Measurements from ENCODE around the gene ZSCAN31.
"Not testable (repeated sequence)": the region's sequence is repeated elsewhere in the genome, so short reads cannot be mapped to it uniquely, and the experiment has no call there.

The ZSCAN31 gene

GRCh38 chr6:28351493-28351925 is 15.6 kb upstream of the ZSCAN31 start:
- DNase-seq = no peak

- DNase-seq = no peak
Measured at GRCh38 chr6:28351087-28351486, 15.1 kb upstream of the ZSCAN31 start.

- DNase-seq = peak; percentile 71
Measured at GRCh38 chr6:28349892-28350737, 14.2 kb upstream of the ZSCAN31 start, which contains the start of gene ZKSCAN3. TSS of gene ZKSCAN3 (plus strand) at chr6:28349947. CDS start at chr6:28359587, 9,640 bp downstream.

DNA sequence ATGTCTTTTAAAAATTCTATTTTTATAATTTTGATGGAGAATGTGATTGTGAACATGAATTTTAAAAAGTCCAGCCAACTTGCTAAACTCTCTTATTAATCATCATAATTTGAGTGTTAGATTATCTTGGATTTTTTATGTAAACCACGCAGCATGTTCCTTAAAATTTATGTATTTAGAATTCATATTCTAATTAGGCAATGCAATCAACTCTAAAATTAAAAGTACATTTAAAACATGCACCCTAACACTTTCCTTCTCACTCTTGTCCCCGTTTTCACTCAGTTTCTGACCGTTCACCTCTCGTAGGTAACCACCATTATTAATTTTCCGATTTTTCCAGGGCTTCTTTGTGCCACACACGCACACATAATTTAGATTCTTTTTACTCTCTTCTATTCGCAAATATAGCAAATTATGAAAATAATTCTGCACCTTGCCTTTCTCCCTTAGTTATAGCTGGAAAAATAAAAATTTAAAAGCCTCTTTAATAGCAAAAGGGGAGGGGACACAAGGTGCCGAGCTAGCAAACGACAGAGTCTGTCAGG is 13.5 kb upstream of the ZSCAN31 start:
- DNase-seq = no peak

DNA sequence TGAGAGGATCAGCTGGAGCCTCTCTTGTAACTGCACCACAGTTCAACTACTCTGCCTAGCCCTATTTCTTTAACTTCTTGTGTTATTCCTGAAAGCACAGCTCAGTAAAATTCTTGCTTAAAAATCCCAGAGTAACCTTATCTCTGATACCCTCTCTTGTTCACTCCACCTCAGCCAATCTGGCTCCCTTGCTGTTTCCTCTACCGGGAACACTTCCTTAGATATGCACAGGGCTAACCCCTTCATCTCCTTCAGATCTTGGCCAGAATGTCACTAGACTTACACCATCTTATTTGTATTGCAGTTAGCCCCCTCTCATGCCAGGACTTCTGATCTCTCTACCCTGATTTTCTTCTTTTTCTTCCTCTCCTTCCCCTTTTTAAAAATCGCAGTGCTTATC is 11.2 kb upstream of the ZSCAN31 start:
- DNase-seq = no peak

GRCh38 chr6:28345201-28345600 is 9.3 kb upstream of the ZSCAN31 start:
- no peak for DNase-seq

- no peak for DNase-seq
Measured at GRCh38 chr6:28343898-28344677, 8.1 kb upstream of the ZSCAN31 start.

DNA sequence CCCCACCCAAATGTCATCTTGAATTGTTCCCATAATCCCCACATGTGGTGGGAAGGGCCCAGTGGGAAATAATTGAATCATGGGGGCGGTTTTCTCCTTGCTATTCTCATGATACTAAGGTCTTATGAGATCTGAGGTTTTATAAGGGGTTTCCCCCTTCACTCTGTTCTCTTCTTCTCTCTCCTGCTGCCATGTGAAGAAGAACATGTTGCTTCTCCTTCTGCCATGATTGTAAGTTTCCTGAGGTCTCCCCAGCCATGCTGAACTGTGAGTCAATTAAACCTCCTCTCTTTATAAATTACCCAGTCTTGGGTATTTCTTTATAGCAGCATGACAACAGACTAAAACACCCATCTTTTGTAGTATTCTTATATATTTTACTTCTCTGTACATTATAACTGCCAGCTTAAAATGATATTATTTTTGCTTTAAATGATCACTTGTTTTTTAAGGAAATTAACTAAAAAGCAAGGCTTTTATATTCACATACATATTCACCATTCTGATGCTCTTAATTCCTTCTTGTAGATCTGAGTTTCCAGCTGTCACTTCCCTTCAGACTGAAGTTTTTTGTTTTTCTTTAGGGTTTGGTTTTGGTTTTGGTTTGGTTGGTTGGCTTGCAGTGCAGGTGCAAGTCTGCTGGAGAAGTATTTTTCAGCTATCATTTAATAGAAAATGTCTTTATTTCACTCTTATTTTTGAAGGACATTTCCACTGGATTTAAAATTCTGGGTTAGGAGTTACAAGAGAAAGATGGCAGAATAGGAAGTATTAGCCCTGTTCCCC is 4.6 kb upstream of the ZSCAN31 start:
- no peak for DNase-seq

- no peak for DNase-seq
Measured at GRCh38 chr6:28337121-28337520, 1.2 kb upstream of the ZSCAN31 start.

- peak; percentile 74 for DNase-seq
Measured at GRCh38 chr6:28336284-28337120, 554 bp upstream of the ZSCAN31 start.

GRCh38 chr6:28335040-28335563 is 846 bp downstream of the ZSCAN31 start:
- no peak for DNase-seq

GRCh38 chr6:28334286-28335039 is 1.5 kb downstream of the ZSCAN31 start:
- no peak for DNase-seq

- DNase-seq = no peak
Measured at GRCh38 chr6:28333599-28334018, 2.3 kb downstream of the ZSCAN31 start.

DNA sequence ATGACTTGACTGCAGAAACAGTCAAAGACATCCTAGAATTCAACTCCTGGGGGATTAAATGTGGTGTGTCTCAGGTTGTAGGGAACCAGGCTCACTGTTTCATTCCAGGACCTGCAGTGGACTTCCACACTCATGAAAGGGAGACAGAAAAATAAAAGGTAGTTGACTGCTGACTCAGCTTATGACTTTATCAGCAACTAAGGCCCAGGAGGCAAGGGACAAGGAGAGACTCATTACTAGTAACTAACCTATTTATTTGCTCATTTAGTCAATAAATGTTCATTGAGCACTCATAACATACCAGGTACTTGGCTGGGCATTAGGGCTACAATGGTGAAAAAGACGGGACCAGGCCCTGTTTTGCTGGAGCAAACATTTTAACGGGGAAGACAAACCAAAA is 2.9 kb downstream of the ZSCAN31 start:
- DNase-seq = no peak

DNA sequence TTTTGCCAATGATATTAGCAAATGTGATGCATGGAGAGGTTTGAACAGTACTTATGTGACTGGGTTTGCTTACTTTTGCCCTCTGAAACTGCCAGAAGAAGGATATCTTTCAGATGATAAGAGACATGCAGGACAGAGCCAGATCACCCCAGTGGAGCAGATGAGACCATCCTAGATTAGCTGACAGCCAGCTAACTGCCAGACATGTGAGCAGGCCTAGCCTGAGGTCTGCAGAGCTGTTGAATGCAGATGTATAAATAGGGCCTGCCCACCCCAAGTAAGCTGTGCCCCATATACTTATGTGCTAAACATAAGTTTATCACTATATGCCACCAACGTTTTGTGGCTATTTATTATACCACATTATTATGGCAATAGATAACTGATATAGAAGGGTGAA is 5.9 kb downstream of the ZSCAN31 start:
- no peak for DNase-seq

- DNase-seq = no peak
Measured at GRCh38 chr6:28326371-28326948, 9.5 kb downstream of the ZSCAN31 start.

DNA sequence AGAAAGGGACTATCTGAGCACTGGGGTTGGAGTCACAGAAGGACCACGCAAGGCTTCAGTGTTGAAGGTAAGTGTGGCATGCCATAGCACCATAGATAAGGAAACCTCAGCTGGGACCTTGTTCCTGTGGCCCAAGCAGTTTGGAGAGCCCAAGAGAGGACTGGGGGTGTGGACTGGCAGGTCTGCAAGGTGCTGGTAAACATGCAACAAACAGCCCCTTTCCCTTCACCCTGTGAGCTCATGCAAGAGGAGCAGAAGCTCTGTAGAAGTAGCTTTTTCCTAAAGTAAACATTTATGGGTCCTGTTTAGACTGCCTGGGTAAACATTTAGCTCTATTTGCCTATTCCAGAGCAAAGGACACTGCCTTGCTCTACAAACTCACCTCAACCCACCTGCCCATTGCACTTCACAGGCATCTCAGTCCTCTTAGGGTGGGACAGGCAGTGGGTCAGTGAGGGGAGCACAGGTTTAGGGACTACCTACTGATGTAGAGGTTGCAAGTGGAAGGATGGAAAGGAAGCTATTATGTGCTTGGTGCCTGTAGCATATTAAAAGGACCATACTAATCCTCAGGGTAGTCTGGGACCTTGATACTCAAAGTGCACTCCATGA is 12.0 kb downstream of the ZSCAN31 start:
- no peak for DNase-seq

GRCh38 chr6:28322661-28323060 is 13.3 kb downstream of the ZSCAN31 start:
- DNase-seq = no peak

DNA sequence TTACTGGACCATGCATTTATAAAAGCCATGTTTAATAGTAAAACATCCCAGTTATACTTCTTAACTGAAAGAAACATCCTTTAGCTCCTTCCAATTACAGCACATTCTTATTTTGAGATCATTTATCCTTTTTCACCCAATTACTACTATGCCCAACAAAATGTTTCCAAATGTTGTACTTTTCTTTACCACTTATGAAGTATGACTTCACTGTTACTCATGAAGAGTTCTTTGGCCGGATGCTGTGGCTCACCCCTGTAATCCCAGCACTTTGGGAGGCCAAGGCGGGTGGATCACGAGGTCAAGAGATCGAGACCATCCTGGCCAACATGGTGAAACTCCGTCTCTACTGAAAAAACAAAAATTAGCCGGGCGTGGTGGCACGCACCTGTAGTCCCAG is 18.1 kb downstream of the ZSCAN31 start:
- DNase-seq = not testable (repeated sequence)

DNA sequence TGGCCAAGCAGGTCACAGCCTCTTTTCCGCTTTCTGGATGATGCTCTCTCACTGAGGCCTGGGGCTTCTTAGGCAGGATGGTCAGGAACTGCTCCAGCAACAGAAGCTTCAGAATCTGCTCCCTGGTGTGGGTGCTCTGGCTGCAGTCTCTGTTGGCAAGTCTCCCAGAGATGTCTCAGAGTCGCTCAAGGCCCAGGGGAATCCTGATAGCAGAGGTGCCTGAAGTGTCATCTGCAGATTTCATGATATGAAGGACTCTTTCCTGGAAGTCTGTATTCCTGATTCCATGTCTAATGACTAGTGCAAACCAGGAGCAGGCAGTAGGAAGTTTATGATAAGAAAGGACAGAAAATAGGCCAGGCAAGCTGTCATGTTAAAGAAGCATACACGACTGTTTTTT is 20.3 kb downstream of the ZSCAN31 start:
- DNase-seq = no peak
